NB4 (cell line): ENCODE results near the gene CLDN15.

Experiments
- CTCF ChIP-seq: IDR thresholded peaks from one replicate; pipeline ENCODE4 v1.5.1; 2012; ENCODE audit warnings: low read depth, low read length
- MAX ChIP-seq: IDR thresholded peaks from 2 replicates; pipeline ENCODE4 v1.6.1; 2011; ENCODE audit warnings: low read depth, low read length
- MYC ChIP-seq: IDR thresholded peaks from 2 replicates; pipeline ENCODE4 v1.6.1; 2011; ENCODE audit warnings: low read depth, low read length
- POLR2A ChIP-seq: IDR thresholded peaks from 2 replicates; pipeline ENCODE4 v1.6.1; 2011; ENCODE audit warnings: mild to moderate bottlenecking; ENCODE audit not compliant: insufficient read length; ENCODE audit errors: extremely low read depth

- TF ChIP-seq MAX, result no peak
- TF ChIP-seq POLR2A, result no peak
- TF ChIP-seq CTCF, result no peak
- TF ChIP-seq MYC, result no peak
Observed at GRCh38 chr7:101198476-101198875, 39.1 kb downstream of the CLDN15 start.
